T-helper 9 cell (primary cell): Measurements from ENCODE around the gene TRIM69.
"Not testable (repeated sequence)": the region's sequence is repeated elsewhere in the genome, so short reads cannot be mapped to it uniquely, and the experiment has no call there.

ENCODE experiments used
- DNase-seq: peaks from one replicate; pipeline ENCODE4 v3.0.0-alpha.2; 2020

The TRIM69 gene

GRCh38 chr15:44753345-44753744 lies 17.0 kb downstream of the TRIM69 start:
- no peak for DNase-seq

GRCh38 chr15:44763187-44763586 lies 26.9 kb downstream of the TRIM69 start:
- no peak for DNase-seq

GRCh38 chr15:44763848-44764247 lies 27.5 kb downstream of the TRIM69 start:
- no peak for DNase-seq

- DNase-seq = no peak
Measured at GRCh38 chr15:44765036-44765435, 28.7 kb downstream of the TRIM69 start.

GRCh38 chr15:44769521-44769920 lies 33.2 kb downstream of the TRIM69 start:
- no peak for DNase-seq

GRCh38 chr15:44770715-44771114 lies 34.4 kb downstream of the TRIM69 start:
- DNase-seq = not testable (repeated sequence)

GRCh38 chr15:44775953-44776352 lies 39.6 kb downstream of the TRIM69 start:
- no peak for DNase-seq

- no peak for DNase-seq
Measured at GRCh38 chr15:44779761-44780160, 43.4 kb downstream of the TRIM69 start.

GRCh38 chr15:44780608-44781007 lies 44.3 kb downstream of the TRIM69 start:
- DNase-seq = no peak

- no peak for DNase-seq
Measured at GRCh38 chr15:44781128-44781810, 44.9 kb downstream of the TRIM69 start.

GRCh38 chr15:44782516-44782915 lies 46.2 kb downstream of the TRIM69 start:
- DNase-seq = no peak

- not testable (repeated sequence) for DNase-seq
Measured at GRCh38 chr15:44784918-44785274, 48.6 kb downstream of the TRIM69 start.

- no peak for DNase-seq
Measured at GRCh38 chr15:44788748-44789147, 52.4 kb downstream of the TRIM69 start.

- DNase-seq = no peak
Measured at GRCh38 chr15:44790215-44790614, 53.9 kb downstream of the TRIM69 start.

GRCh38 chr15:44790656-44791055 lies 54.3 kb downstream of the TRIM69 start:
- DNase-seq = no peak

- DNase-seq = no peak
Measured at GRCh38 chr15:44792715-44793114, 56.4 kb downstream of the TRIM69 start.

GRCh38 chr15:44794072-44794471 lies 57.7 kb downstream of the TRIM69 start:
- no peak for DNase-seq

GRCh38 chr15:44796508-44796907 lies 60.2 kb downstream of the TRIM69 start:
- no peak for DNase-seq

- no peak for DNase-seq
Measured at GRCh38 chr15:44798826-44799225, 62.5 kb downstream of the TRIM69 start.

- DNase-seq = no peak
Measured at GRCh38 chr15:44801364-44801763, 65.0 kb downstream of the TRIM69 start.

- DNase-seq = no peak
Measured at GRCh38 chr15:44801797-44802196, 65.5 kb downstream of the TRIM69 start.

- no peak for DNase-seq
Measured at GRCh38 chr15:44802336-44802735, 66.0 kb downstream of the TRIM69 start.

- no peak for DNase-seq
Measured at GRCh38 chr15:44804298-44805046, 68.1 kb downstream of the TRIM69 start.

GRCh38 chr15:44808557-44808956 lies 72.2 kb downstream of the TRIM69 start:
- DNase-seq = no peak

- no peak for DNase-seq
Measured at GRCh38 chr15:44810237-44810636, 73.9 kb downstream of the TRIM69 start.
